GM12878 (cell line): Measurements from ENCODE around the gene PAFAH2. TPM values are rescaled to one million over a fixed set of nuclear protein-coding genes. Genes with fewer than 3 reads are reported as not detected.

Source experiments
- ATAC-seq: fragments of 200-7000 bp; cut with Tn5 transposase; 3 replicates; pipeline ENCODE4 v1.9.1; 2020; ENCODE audit warnings: mild to moderate bottlenecking, moderate library complexity
- BruUV-seq: library from RNA; stranded (reverse); fragments of 400-500 nt; replicated peaks from 2 replicates; lab custom pipeline; 2021; lab: Mats Ljungman, UMichigan
- CTCF ChIA-PET: fragments of 300-600 bp; sonication (Branson Sonifier 250); formaldehyde crosslinking; extraction: SDS; loops from one replicate; lab custom pipeline; 2021; ENCODE audit warnings: inconsistent platforms; lab: Yijun Ruan, JAX
- POLR2A ChIA-PET: fragments of 350-600 bp; formaldehyde crosslinking; extraction: SDS; loops from one replicate; lab custom pipeline; 2021; ENCODE audit warnings: inconsistent platforms; lab: Charles Lee
- RAD21 ChIA-PET: fragments of 300-600 bp; sonication (Branson Sonifier 250); formaldehyde crosslinking; loops from one replicate; lab custom pipeline; 2023; ENCODE audit warnings: antibody characterized with exemption; ENCODE audit not compliant: unreplicated experiment; lab: Charles Lee
- SMC1A ChIA-PET: fragments of 300-600 bp; sonication (Branson Sonifier 250); formaldehyde crosslinking; loops from one replicate; lab custom pipeline; 2023; ENCODE audit not compliant: unreplicated experiment, uncharacterized antibody; lab: Charles Lee
- DNase-seq: peaks from one replicate; pipeline ENCODE4 v3.0.0-alpha.2; 2011; ENCODE audit warnings: low read depth, low spot score
- FAIRE-seq: peaks from 3 replicates; lab custom pipeline; 2011; peaks lifted over from hg19 to GRCh38; lab: Jason Lieb, UNC
- H2AFZ ChIP-seq: 2 replicates; pipeline ENCODE4 v1.6.0; 2011; ENCODE audit warnings: low read depth, low read length, control low read depth; ENCODE audit not compliant: control insufficient read depth
- H3K27ac ChIP-seq: 2 replicates; pipeline ENCODE4 v1.5.1; 2011; ENCODE audit warnings: control low read depth; ENCODE audit not compliant: control insufficient read depth, insufficient read depth
- H3K27me3 ChIP-seq, 2 experiments: replicated peaks in 1 of 2; 2 replicates each; pipeline versions ENCODE4 v1.6.0 to v1.6.1; 2011; ENCODE audit warnings: low read length in 1 of 2; ENCODE audit not compliant: control insufficient read depth in 2 of 2, insufficient read depth in 2 of 2
- H3K36me3 ChIP-seq, 2 experiments: 2 replicates each; pipeline ENCODE4 v1.5.1; 2011; ENCODE audit warnings: low read length in 1 of 2; ENCODE audit not compliant: control insufficient read depth in 2 of 2, insufficient read depth in 2 of 2
- H3K4me1 ChIP-seq: 2 replicates; pipeline ENCODE4 v1.6.1; 2011; ENCODE audit warnings: mild to moderate bottlenecking, low read length, moderate library complexity, mixed read lengths; ENCODE audit not compliant: control insufficient read depth, insufficient read depth
- H3K4me2 ChIP-seq: 2 replicates; pipeline ENCODE4 v1.6.0; 2011; ENCODE audit warnings: control low read depth; ENCODE audit not compliant: control insufficient read depth, insufficient read depth
- H3K4me3 ChIP-seq: fragments of 200-600 bp; sonication (generic); 2 replicates; pipeline ENCODE4 v1.5.1; 2016
- H3K79me2 ChIP-seq: 2 replicates; pipeline ENCODE4 v1.6.0; 2011; ENCODE audit warnings: low read length; ENCODE audit not compliant: control insufficient read depth, insufficient read depth
- H3K9ac ChIP-seq: 2 replicates; pipeline ENCODE4 v1.8.0; 2011; ENCODE audit warnings: low read length, control low read depth, mixed read lengths; ENCODE audit not compliant: control insufficient read depth, insufficient read depth
- H3K9me3 ChIP-seq: replicated peaks from 3 replicates; pipeline ENCODE4 v1.5.1; 2011; ENCODE audit warnings: mild to moderate bottlenecking, low read length; ENCODE audit not compliant: control insufficient read depth, insufficient read depth
- H4K20me1 ChIP-seq: 2 replicates; pipeline ENCODE4 v1.6.0; 2011; ENCODE audit not compliant: control insufficient read depth, insufficient read depth
- PML ChIP-seq: IDR thresholded peaks from 2 replicates; pipeline ENCODE4 v1.6.1; 2012; ENCODE audit warnings: low read length, inconsistent platforms
- SP1 ChIP-seq: IDR thresholded peaks from one replicate; pipeline ENCODE4 v1.6.1; 2011; ENCODE audit warnings: low read depth, low read length
- WGBS: methylation state at CpG from one replicate; pipeline ENCODE4 v1.1.6; 2016; ENCODE audit warnings: low lambda C conversion rate; ENCODE audit not compliant: insufficient replicate concordance, insufficient coverage; ENCODE audit errors: missing lambda C conversion rate; 5-methylcytosine and 5-hydroxymethylcytosine counted together
- in situ Hi-C: fragments of 300-500 bp; cut with MboI; formaldehyde crosslinking; loops from 9 replicates; pipeline ENCODE4 v1.14.3; 2018; ENCODE audit warnings: mixed read lengths
- intact Hi-C: fragments of 100-400 bp; cut with micrococcal nuclease; formaldehyde crosslinking; loops from one replicate; pipeline ENCODE4 v1.14.2; 2022; ENCODE audit not compliant: unreplicated experiment
- polyA plus RNA-seq, 11 experiments: library from polyadenylated mRNA; depleted of rRNA in 4 of 11; unstranded in 6 of 11; stranded (reverse) in 5 of 11; fragments of >200 nt; fragmentation: Nextera tagmentation in 4 of 11; fragmentation: Illumina TruSeq in 1 of 11; extraction: Ambion mirVana in 4 of 11; extraction: Trizol in 1 of 11; gene quantifications; 1 replicate in 1 of 11; 2 replicates in 10 of 11; pipeline versions ENCODE4 v1.2.1 to v1.2.3, GENCODE V29; 2011 to 2016; ENCODE audit warnings: inconsistent platforms in 2 of 11, missing spikeins in 2 of 11, low read depth in 1 of 11
- total RNA-seq, 4 experiments: library from RNA; depleted of rRNA in 3 of 4; stranded (reverse); fragments of >200 nt in 3 of 4; fragmentation: Illumina TruSeq in 1 of 4; extraction: Trizol in 1 of 4; gene quantifications; 2 replicates each; pipeline versions ENCODE4 v1.2.1 to v1.2.3, GENCODE V29; 2013 to 2021
- TF ChIP-seq, protein P1 (sequence below): IDR thresholded peaks from 2 replicates; pipeline ENCODE4 v1.6.1; 2012; ENCODE audit warnings: mild to moderate bottlenecking, low read depth, low read length
- TF ChIP-seq, protein P2 (sequence below): fragments of 450-650 bp; formaldehyde crosslinking; IDR thresholded peaks from 2 replicates; pipeline ENCODE4 v1.4.0; 2020; ENCODE audit warnings: mild to moderate bottlenecking, moderate library complexity

The PAFAH2 gene
- total and polyA plus RNA-seq, 10 of the 15 experiments (the other 5 are each of a cell fraction or from before 2014, with no cell fraction given): 3.0 to 9.5 (median 6.5) TPM

DNA sequence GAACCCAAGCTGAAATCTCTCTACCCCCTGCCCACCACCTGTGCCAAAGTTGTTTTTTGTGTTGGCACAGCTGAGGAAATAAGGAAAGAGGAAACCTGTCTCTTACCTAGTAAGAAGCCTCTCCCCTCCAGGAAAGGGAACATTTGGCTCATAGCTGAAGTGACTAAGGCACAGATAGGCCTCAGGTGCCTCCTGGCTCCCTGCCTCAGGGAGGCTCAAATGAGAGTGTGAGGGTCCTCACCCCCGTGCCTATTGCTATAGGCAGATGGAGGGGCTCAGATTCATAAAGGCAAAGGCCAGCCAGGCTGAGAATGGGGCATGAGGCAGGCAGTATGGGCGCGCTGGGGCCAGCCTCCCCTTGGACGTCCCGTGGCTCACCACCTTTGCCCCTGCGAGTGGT, 40.6 kb upstream of the PAFAH2 start:
- intact Hi-C loops: loop anchor here (5.0 kb wide), 2 partner anchors 69 to 109 kb away; no protein-coding TSS in a partner anchor
- H3K9me3 ChIP-seq: no peaks in the 10 kb centered on the region
- H3K27me3 ChIP-seq: peaks cover 0 to 2% of the 10 kb centered on the region in 2 experiments
- no peak for DNase-seq
- H4K20me1 ChIP-seq: no peaks in the 10 kb centered on the region
- H3K4me2 ChIP-seq: no peak overlapping the region
- no peaks in the 10 kb centered on the region for H3K36me3 ChIP-seq
- ChIA-PET CTCF (interaction anchor here (0.6 to 1.5 kb wide), 3 partner anchors 107 to 379 kb away, joined by 3 read pairs; no protein-coding TSS in a partner anchor), POLR2A (no interaction called here), SMC1A (interaction anchor here (1.0 kb wide), 1 partner anchor 107 kb away, joined by 3 read pairs; no protein-coding TSS in a partner anchor), RAD21 (no interaction called here)
- FAIRE-seq: no peak
- no TSS peak for BruUV-seq
- 3% methylated on average over 6 of the region's 6 CpGs for WGBS
- in situ Hi-C loops: no loop called here
- H3K79me2 ChIP-seq: no peaks in the 10 kb centered on the region
- no peak overlapping the region for H3K4me3 ChIP-seq
- no peak for TF ChIP-seq PML
- TF ChIP-seq, protein P1, sequence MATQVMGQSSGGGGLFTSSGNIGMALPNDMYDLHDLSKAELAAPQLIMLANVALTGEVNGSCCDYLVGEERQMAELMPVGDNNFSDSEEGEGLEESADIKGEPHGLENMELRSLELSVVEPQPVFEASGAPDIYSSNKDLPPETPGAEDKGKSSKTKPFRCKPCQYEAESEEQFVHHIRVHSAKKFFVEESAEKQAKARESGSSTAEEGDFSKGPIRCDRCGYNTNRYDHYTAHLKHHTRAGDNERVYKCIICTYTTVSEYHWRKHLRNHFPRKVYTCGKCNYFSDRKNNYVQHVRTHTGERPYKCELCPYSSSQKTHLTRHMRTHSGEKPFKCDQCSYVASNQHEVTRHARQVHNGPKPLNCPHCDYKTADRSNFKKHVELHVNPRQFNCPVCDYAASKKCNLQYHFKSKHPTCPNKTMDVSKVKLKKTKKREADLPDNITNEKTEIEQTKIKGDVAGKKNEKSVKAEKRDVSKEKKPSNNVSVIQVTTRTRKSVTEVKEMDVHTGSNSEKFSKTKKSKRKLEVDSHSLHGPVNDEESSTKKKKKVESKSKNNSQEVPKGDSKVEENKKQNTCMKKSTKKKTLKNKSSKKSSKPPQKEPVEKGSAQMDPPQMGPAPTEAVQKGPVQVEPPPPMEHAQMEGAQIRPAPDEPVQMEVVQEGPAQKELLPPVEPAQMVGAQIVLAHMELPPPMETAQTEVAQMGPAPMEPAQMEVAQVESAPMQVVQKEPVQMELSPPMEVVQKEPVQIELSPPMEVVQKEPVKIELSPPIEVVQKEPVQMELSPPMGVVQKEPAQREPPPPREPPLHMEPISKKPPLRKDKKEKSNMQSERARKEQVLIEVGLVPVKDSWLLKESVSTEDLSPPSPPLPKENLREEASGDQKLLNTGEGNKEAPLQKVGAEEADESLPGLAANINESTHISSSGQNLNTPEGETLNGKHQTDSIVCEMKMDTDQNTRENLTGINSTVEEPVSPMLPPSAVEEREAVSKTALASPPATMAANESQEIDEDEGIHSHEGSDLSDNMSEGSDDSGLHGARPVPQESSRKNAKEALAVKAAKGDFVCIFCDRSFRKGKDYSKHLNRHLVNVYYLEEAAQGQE: no peak
- TF ChIP-seq, protein P2, sequence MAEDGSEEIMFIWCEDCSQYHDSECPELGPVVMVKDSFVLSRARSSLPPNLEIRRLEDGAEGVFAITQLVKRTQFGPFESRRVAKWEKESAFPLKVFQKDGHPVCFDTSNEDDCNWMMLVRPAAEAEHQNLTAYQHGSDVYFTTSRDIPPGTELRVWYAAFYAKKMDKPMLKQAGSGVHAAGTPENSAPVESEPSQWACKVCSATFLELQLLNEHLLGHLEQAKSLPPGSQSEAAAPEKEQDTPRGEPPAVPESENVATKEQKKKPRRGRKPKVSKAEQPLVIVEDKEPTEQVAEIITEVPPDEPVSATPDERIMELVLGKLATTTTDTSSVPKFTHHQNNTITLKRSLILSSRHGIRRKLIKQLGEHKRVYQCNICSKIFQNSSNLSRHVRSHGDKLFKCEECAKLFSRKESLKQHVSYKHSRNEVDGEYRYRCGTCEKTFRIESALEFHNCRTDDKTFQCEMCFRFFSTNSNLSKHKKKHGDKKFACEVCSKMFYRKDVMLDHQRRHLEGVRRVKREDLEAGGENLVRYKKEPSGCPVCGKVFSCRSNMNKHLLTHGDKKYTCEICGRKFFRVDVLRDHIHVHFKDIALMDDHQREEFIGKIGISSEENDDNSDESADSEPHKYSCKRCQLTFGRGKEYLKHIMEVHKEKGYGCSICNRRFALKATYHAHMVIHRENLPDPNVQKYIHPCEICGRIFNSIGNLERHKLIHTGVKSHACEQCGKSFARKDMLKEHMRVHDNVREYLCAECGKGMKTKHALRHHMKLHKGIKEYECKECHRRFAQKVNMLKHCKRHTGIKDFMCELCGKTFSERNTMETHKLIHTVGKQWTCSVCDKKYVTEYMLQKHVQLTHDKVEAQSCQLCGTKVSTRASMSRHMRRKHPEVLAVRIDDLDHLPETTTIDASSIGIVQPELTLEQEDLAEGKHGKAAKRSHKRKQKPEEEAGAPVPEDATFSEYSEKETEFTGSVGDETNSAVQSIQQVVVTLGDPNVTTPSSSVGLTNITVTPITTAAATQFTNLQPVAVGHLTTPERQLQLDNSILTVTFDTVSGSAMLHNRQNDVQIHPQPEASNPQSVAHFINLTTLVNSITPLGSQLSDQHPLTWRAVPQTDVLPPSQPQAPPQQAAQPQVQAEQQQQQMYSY (CRISPR knock-in tag): no peak
- no peak for TF ChIP-seq SP1
- ATAC-seq: no peak
- H3K27ac ChIP-seq: no peak overlapping the region
- peaks cover 10% of the 10 kb centered on the region; the same call in 1 of the 2 replicates for H3K4me1 ChIP-seq
- no peak overlapping the region for H3K9ac ChIP-seq
- H2AFZ ChIP-seq: no peak overlapping the region
